Measurements from ENCODE around the gene E2F3. TPM values are rescaled to one million over a fixed set of nuclear protein-coding genes. Genes with fewer than 3 reads are reported as not detected.
A peak's percentile ranks its signal among the peaks of the same experiment; 100 is the strongest.

The E2F3 gene
- total and polyA plus RNA-seq, 10 of the 15 experiments (the other 5 are each of a cell fraction or from before 2014, with no cell fraction given), result 5.1 to 16.8 (median 10.6) TPM

GRCh38 chr6:20542927-20543602 lies 141.4 kb downstream of the E2F3 start (continued):
- TF ChIP-seq ZBTB11 (CRISPR knock-in tag; IDR thresholded peaks at IDR 0.05) (no peak), CTCF (IDR thresholded peaks at IDR 0.05 in 2 of 3, conservative IDR thresholded peaks at IDR 0.05 in 1 of 3; ENCODE audit: control insufficient read depth in 2 of 3, extremely low read depth in 1 of 3, insufficient read depth in 1 of 3, low read depth in 3 of 3, low read length in 3 of 3) (no peak), IKZF1 (conservative IDR thresholded peaks at IDR 0.05) (peak; percentile 79; the same call in 1 of the 2 replicates), MEF2A (IDR thresholded peaks at IDR 0.05; ENCODE audit: insufficient read depth, low read depth, low read length) (peak; percentile 88), SMARCA5 (IDR thresholded peaks at IDR 0.05) (no peak), KAT2A (conservative IDR thresholded peaks at IDR 0.05; ENCODE audit: control insufficient read depth, low read depth, low read length) (no peak), MLLT1 (IDR thresholded peaks at IDR 0.05) (peak; percentile 91), POLR2AphosphoS2 (IDR thresholded peaks at IDR 0.05; ENCODE audit: low read depth, low read length) (no peak), SKIL (IDR thresholded peaks at IDR 0.05; ENCODE audit: low read depth, poor library complexity, severe bottlenecking) (peak; percentile 91), IKZF2 (IDR thresholded peaks at IDR 0.05) (peak; percentile 96 to 97), RUNX3 (IDR thresholded peaks at IDR 0.05; ENCODE audit: low read length) (peak; percentile 98), MTA2 (IDR thresholded peaks at IDR 0.05; ENCODE audit: low read depth) (peak; percentile 96), CHD1 (IDR thresholded peaks at IDR 0.05; ENCODE audit: low read depth, low read length) (no peak), BMI1 (IDR thresholded peaks at IDR 0.05; ENCODE audit: borderline replicate concordance) (peak; percentile 28; the same call in 1 of the 2 replicates), CREB1 (IDR thresholded peaks at IDR 0.05; ENCODE audit: low read depth) (0 out of 2 replicates have a peak, but pooled peaks have one; percentile 41), JUNB (IDR thresholded peaks at IDR 0.05) (peak; percentile 78), STAT3 (IDR thresholded peaks at IDR 0.05; ENCODE audit: low read depth, low read length) (0 out of 2 replicates have a peak, but pooled peaks have one; percentile 40), ZNF622 (IDR thresholded peaks at IDR 0.05) (no peak)
- TF ChIP-seq, protein P1, sequence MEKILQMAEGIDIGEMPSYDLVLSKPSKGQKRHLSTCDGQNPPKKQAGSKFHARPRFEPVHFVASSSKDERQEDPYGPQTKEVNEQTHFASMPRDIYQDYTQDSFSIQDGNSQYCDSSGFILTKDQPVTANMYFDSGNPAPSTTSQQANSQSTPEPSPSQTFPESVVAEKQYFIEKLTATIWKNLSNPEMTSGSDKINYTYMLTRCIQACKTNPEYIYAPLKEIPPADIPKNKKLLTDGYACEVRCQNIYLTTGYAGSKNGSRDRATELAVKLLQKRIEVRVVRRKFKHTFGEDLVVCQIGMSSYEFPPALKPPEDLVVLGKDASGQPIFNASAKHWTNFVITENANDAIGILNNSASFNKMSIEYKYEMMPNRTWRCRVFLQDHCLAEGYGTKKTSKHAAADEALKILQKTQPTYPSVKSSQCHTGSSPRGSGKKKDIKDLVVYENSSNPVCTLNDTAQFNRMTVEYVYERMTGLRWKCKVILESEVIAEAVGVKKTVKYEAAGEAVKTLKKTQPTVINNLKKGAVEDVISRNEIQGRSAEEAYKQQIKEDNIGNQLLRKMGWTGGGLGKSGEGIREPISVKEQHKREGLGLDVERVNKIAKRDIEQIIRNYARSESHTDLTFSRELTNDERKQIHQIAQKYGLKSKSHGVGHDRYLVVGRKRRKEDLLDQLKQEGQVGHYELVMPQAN (conservative IDR thresholded peaks at IDR 0.05), result no peak
